Spleen (tissue), 7 donors: ENCODE data around the gene SDHC.

Source experiments
- CTCF ChIP-seq, 11 experiments: fragments of 200-600 bp in 7 of 11; fragments of 450-650 bp in 4 of 11; sonication (generic) in 4 of 11; IDR thresholded peaks in 8 of 11; conservative IDR thresholded peaks in 3 of 11; 1 replicate in 7 of 11; 2 replicates in 4 of 11; pipeline versions ENCODE4 v1.4.0 to v1.8.0; 2016 to 2021; ENCODE audit warnings: antibody characterized with exemption in 11 of 11, inconsistent platforms in 4 of 11, mild to moderate bottlenecking in 1 of 11
- POLR2A ChIP-seq, 3 donors: fragments of 450-650 bp; IDR thresholded peaks; one replicate each; pipeline ENCODE4 v1.5.1; 2017; ENCODE audit warnings: antibody characterized with exemption in 3 of 3, mild to moderate bottlenecking in 1 of 3
- POLR2AphosphoS5 ChIP-seq, 3 donors: sonication (generic); formaldehyde crosslinking; IDR thresholded peaks; one replicate each; pipeline ENCODE4 v1.5.1; 2017; ENCODE audit warnings: antibody characterized with exemption in 3 of 3
- donor health status: DM: no; HTN: no; CAD: no; lungs with moderate emphysema.
- donor health status: DM: no; HTN: no; CAD: no.
- donor health status: DM: no; HTN: no; CAD: no.

- no peak for TF ChIP-seq POLR2A (IDR thresholded peaks at IDR 0.05)
- TF ChIP-seq POLR2AphosphoS5 (IDR thresholded peaks at IDR 0.05): no peak
- no peak for TF ChIP-seq CTCF (IDR thresholded peaks at IDR 0.05 in 8 of 11, conservative IDR thresholded peaks at IDR 0.05 in 3 of 11)
Observed at GRCh38 chr1:161393151-161393550, 79.0 kb downstream of the SDHC start.
